ENCODE data around the gene ACTN4.

The ACTN4 gene

GRCh38 chr19:38617283-38617763 lies 30.1 kb upstream of the ACTN4 start:
- no peak overlapping the region for H3K4me3 ChIP-seq (ENCODE audit: control insufficient read depth, low read depth, low read length)
- no peak for TF ChIP-seq CTCF (IDR thresholded peaks at IDR 0.05; ENCODE audit: control insufficient read depth, insufficient read depth, low read depth, low read length, missing control alignments)
- no peak for DNase-seq (ENCODE audit: low read depth)

GRCh38 chr19:38617764-38618589 lies 29.5 kb upstream of the ACTN4 start, which contains the start of gene MAP4K1:
Gene MAP4K1, minus strand, starts transcription at chr19:38617953. Its CDS starts 58 bp downstream, at chr19:38617895.
- DNase-seq (ENCODE audit: low read depth), result no peak
- no peak for TF ChIP-seq CTCF (IDR thresholded peaks at IDR 0.05; ENCODE audit: control insufficient read depth, insufficient read depth, low read depth, low read length, missing control alignments)
- peak within 1 kb of the TSS; percentile 86 for H3K4me3 ChIP-seq (ENCODE audit: control insufficient read depth, low read depth, low read length)

GRCh38 chr19:38618590-38619360 lies 28.7 kb upstream of the ACTN4 start, which contains the start of gene EIF3K:
Gene EIF3K, plus strand, starts transcription at chr19:38619188. Its CDS starts 81 bp downstream, at chr19:38619269.
- peak within 1 kb of the TSS; percentile 86 for H3K4me3 ChIP-seq (ENCODE audit: control insufficient read depth, low read depth, low read length)
- no peak for TF ChIP-seq CTCF (IDR thresholded peaks at IDR 0.05; ENCODE audit: control insufficient read depth, insufficient read depth, low read depth, low read length, missing control alignments)
- peak; percentile 94 for DNase-seq (ENCODE audit: low read depth)

- H3K4me3 ChIP-seq (ENCODE audit: control insufficient read depth, low read depth, low read length), result peak overlapping the region; percentile 86
- DNase-seq (ENCODE audit: low read depth), result no peak
- no peak for TF ChIP-seq CTCF (IDR thresholded peaks at IDR 0.05; ENCODE audit: control insufficient read depth, insufficient read depth, low read depth, low read length, missing control alignments)
Measured at GRCh38 chr19:38619361-38620174, 27.9 kb upstream of the ACTN4 start.

- no peak for TF ChIP-seq CTCF (IDR thresholded peaks at IDR 0.05; ENCODE audit: control insufficient read depth, insufficient read depth, low read depth, low read length, missing control alignments)
- no peak overlapping the region for H3K4me3 ChIP-seq (ENCODE audit: control insufficient read depth, low read depth, low read length)
- no peak for DNase-seq (ENCODE audit: low read depth)
Measured at GRCh38 chr19:38624822-38625221, 22.6 kb upstream of the ACTN4 start.

- no peak for TF ChIP-seq CTCF (IDR thresholded peaks at IDR 0.05; ENCODE audit: control insufficient read depth, insufficient read depth, low read depth, low read length, missing control alignments)
- H3K4me3 ChIP-seq (ENCODE audit: control insufficient read depth, low read depth, low read length), result no peak overlapping the region
- DNase-seq (ENCODE audit: low read depth), result no peak
Measured at GRCh38 chr19:38626401-38626800, 21.0 kb upstream of the ACTN4 start.
